MCF 10A (cell line): ENCODE results near the gene SELENOV. TPM values are rescaled to one million over a fixed set of nuclear protein-coding genes. Genes with fewer than 3 reads are reported as not detected.

Experiments used
- BruUV-seq: library from RNA; stranded (reverse); fragments of 400-500 nt; replicated peaks from 2 replicates; lab custom pipeline; 2021; lab: Mats Ljungman, UMichigan
- CTCF ChIA-PET: fragments of 300-600 bp; sonication (Branson Sonifier 250); formaldehyde crosslinking; extraction: SDS; loops from one replicate; lab custom pipeline; 2021; ENCODE audit warnings: antibody characterized with exemption, inconsistent platforms; lab: Yijun Ruan, JAX
- POLR2A ChIA-PET: fragments of 300-600, 350-650 bp; sonication (Branson Sonifier 250); formaldehyde crosslinking; extraction: SDS; loops from one replicate; lab custom pipeline; 2020; ENCODE audit warnings: antibody characterized with exemption, inconsistent platforms; lab: Yijun Ruan, JAX
- DNase-seq: peaks from one replicate; pipeline ENCODE4 v3.0.0-alpha.2; 2018; ENCODE audit not compliant: unreplicated experiment
- H3K27ac Mint-ChIP-seq: one replicate; pipeline ENCODE4 v1.8.0; 2022; ENCODE audit warnings: mild to moderate bottlenecking, low read depth, mixed read lengths; ENCODE audit not compliant: unreplicated experiment
- H3K27me3 Mint-ChIP-seq: one replicate; pipeline ENCODE4 v1.8.0; 2022; ENCODE audit warnings: mixed read lengths; ENCODE audit not compliant: insufficient read depth, unreplicated experiment
- H3K36me3 Mint-ChIP-seq: one replicate; pipeline ENCODE4 v1.8.0; 2022; ENCODE audit warnings: mild to moderate bottlenecking, moderate library complexity, mixed read lengths; ENCODE audit not compliant: insufficient read depth, unreplicated experiment
- H3K4me1 Mint-ChIP-seq: one replicate; pipeline ENCODE4 v1.8.0; 2022; ENCODE audit warnings: mixed read lengths; ENCODE audit not compliant: insufficient read depth, unreplicated experiment
- H3K4me3 Mint-ChIP-seq: one replicate; pipeline ENCODE4 v1.8.0; 2022; ENCODE audit warnings: mild to moderate bottlenecking, moderate library complexity, mixed read lengths; ENCODE audit not compliant: unreplicated experiment
- H3K9me3 Mint-ChIP-seq: one replicate; pipeline ENCODE4 v1.8.0; 2022; ENCODE audit warnings: mixed read lengths; ENCODE audit not compliant: unreplicated experiment
- CTCF ChIP-seq: fragments of 200-600 bp; IDR thresholded peaks from one replicate; pipeline ENCODE4 v1.8.0; 2022; ENCODE audit warnings: antibody characterized with exemption, mild to moderate bottlenecking; ENCODE audit not compliant: unreplicated experiment
- intact Hi-C: fragments of 100-400 bp; cut with micrococcal nuclease; formaldehyde crosslinking; loops from 2 replicates; pipeline ENCODE4 v1.14.1; 2022
- total RNA-seq: library from RNA; stranded (reverse); gene quantifications from 2 replicates; pipeline ENCODE4 v1.2.3, GENCODE V29; 2022

Gene SELENOV
- total RNA-seq, 1 experiment from 2014 or later = not detected

- Mint-ChIP-seq H3K27me3 (no peaks in the 10 kb centered on the region), H3K36me3 (peaks cover 6% of the 10 kb centered on the region), H3K4me3 (peak overlapping the region; percentile 79), H3K9me3 (no peaks in the 10 kb centered on the region), H3K27ac (no peak overlapping the region), H3K4me1 (peaks cover 14% of the 10 kb centered on the region)
- POLR2A ChIA-PET = interaction anchor here (0.7 to 2.5 kb wide), 13 partner anchors 9 to 1274 kb away, joined by 3 to 19 read pairs (median 4); partner anchors contain the start of genes FBL, MED29, PAF1 and RPS16
- no peak for DNase-seq
- no TSS peak for BruUV-seq
- CTCF ChIA-PET = interaction anchor here (0.6 to 4.9 kb wide), 7 partner anchors 30 to 174 kb away, joined by 3 to 44 read pairs (median 5); no protein-coding TSS in a partner anchor
- no peak for TF ChIP-seq CTCF
- intact Hi-C loops = loop anchor here (10.0 kb wide), 1 partner anchor 414 kb away; the partner anchor contains the start of gene PAK4
These were observed 24.2 kb downstream of the SELENOV start for GRCh38 chr19:39539165-39539517.

GRCh38 chr19:39539518-39540332 is 24.8 kb downstream of the SELENOV start, which contains the start of gene EID2:
TSS of gene EID2 (minus strand) at chr19:39540161. CDS start at chr19:39540079, 82 bp downstream.
- Mint-ChIP-seq H3K4me3 (peak within 1 kb of the TSS; percentile 79), H3K27ac (no peak within 1 kb of the TSS), H3K36me3 (peaks cover 6% of the 10 kb centered on the region), H3K9me3 (no peaks in the 10 kb centered on the region), H3K27me3 (no peaks in the 10 kb centered on the region), H3K4me1 (peaks cover 14% of the 10 kb centered on the region)
- DNase-seq = peak; percentile 93
- ChIA-PET POLR2A (interaction anchor here (0.7 to 2.5 kb wide), 16 partner anchors 8 to 1274 kb away, joined by 3 to 19 read pairs (median 4); partner anchors contain the start of genes FBL, MED29, PAF1 and RPS16), CTCF (interaction anchor here (0.6 to 4.9 kb wide), 13 partner anchors 31 to 1170 kb away, joined by 3 to 44 read pairs (median 4); no protein-coding TSS in a partner anchor)
- intact Hi-C loops = loop anchor here (2.0 to 10.0 kb wide), 2 partner anchors 99 to 415 kb away; partner anchors contain the start of gene PAK4
- TF ChIP-seq CTCF = peak; percentile 68
- no TSS peak for BruUV-seq

- Mint-ChIP-seq H3K9me3 (no peaks in the 10 kb centered on the region), H3K27ac (no peak overlapping the region), H3K27me3 (no peaks in the 10 kb centered on the region), H3K4me1 (peaks cover 14% of the 10 kb centered on the region), H3K36me3 (peaks cover 6% of the 10 kb centered on the region), H3K4me3 (peak overlapping the region; percentile 79)
- DNase-seq = no peak
- TF ChIP-seq CTCF = no peak
- intact Hi-C loops = loop anchor here (2.0 kb wide), 1 partner anchor 100 kb away; no protein-coding TSS in a partner anchor
- ChIA-PET CTCF (interaction anchor here (0.6 to 4.9 kb wide), 9 partner anchors 58 to 829 kb away, joined by 3 to 44 read pairs (median 4); no protein-coding TSS in a partner anchor), POLR2A (interaction anchor here (0.7 to 2.5 kb wide), 7 partner anchors 25 to 429 kb away, joined by 3 to 19 read pairs (median 5); partner anchors contain the start of genes RPS16, SUPT5H and TIMM50)
- BruUV-seq = no TSS peak
These were observed 25.4 kb downstream of the SELENOV start for GRCh38 chr19:39540333-39540673.

GRCh38 chr19:39542206-39542605 is 27.3 kb downstream of the SELENOV start:
- intact Hi-C loops = no loop called here
- no peaks in the 10 kb centered on the region for H3K9me3 Mint-ChIP-seq
- BruUV-seq = no TSS peak
- ChIA-PET CTCF (interaction anchor here (0.7 to 4.9 kb wide), 8 partner anchors 9 to 384 kb away, joined by 3 to 44 read pairs (median 7); partner anchors contain the start of gene EID2B), POLR2A (interaction anchor here (0.5 to 1.9 kb wide), 3 partner anchors 9 to 107 kb away, joined by 3 to 5 read pairs (median 4); partner anchors contain the start of genes RPS16 and TIMM50)
- peaks cover 14% of the 10 kb centered on the region for H3K4me1 Mint-ChIP-seq
- H3K36me3 Mint-ChIP-seq = peaks cover 6% of the 10 kb centered on the region
- no peaks in the 10 kb centered on the region for H3K27me3 Mint-ChIP-seq
- H3K4me3 Mint-ChIP-seq = no peak overlapping the region
- no peak for DNase-seq
- no peak for TF ChIP-seq CTCF
- H3K27ac Mint-ChIP-seq = no peak overlapping the region
